Fibroblast of mammary gland (primary cell): Measurements from ENCODE around the gene PKP4.

Experiments used
- DNase-seq: peaks from one replicate; pipeline ENCODE4 v3.0.0-alpha.2; 2010; ENCODE audit warnings: low read depth
- H3K4me3 ChIP-seq: 2 replicates; pipeline ENCODE4 v1.5.1; 2011; ENCODE audit warnings: low read depth, mild to moderate bottlenecking, low read length, moderate library complexity; ENCODE audit not compliant: control insufficient read depth
- CTCF ChIP-seq: conservative IDR thresholded peaks from 2 replicates; pipeline ENCODE4 v1.5.1; 2011; ENCODE audit warnings: low read depth, low read length, inconsistent platforms; ENCODE audit not compliant: control insufficient read depth, insufficient read depth

The PKP4 gene

GRCh38 chr2:158456309-158457066 lies at the start of gene PKP4, which contains the start of gene CCDC148:
Gene PKP4 (plus strand): TSS chr2:158456952. CDS start chr2:158533185, 76,233 bp downstream.
Gene CCDC148 (minus strand): TSS chr2:158456753. CDS start chr2:158456439, 314 bp downstream.
- peak within 1 kb of the TSS; percentile 81 for H3K4me3 ChIP-seq
- peak; percentile 84 for DNase-seq
- TF ChIP-seq CTCF = peak; percentile 10

GRCh38 chr2:158407031-158407430 lies 49.7 kb upstream of the PKP4 start:
- no peak overlapping the region for H3K4me3 ChIP-seq
- no peak for TF ChIP-seq CTCF
- no peak for DNase-seq

GRCh38 chr2:158410132-158410531 lies 46.6 kb upstream of the PKP4 start:
- no peak for TF ChIP-seq CTCF
- H3K4me3 ChIP-seq = no peak overlapping the region
- DNase-seq = no peak

- H3K4me3 ChIP-seq = no peak overlapping the region
- DNase-seq = no peak
- no peak for TF ChIP-seq CTCF
These were observed 45.0 kb upstream of the PKP4 start for GRCh38 chr2:158411748-158412147.

- no peak for TF ChIP-seq CTCF
- no peak for DNase-seq
- no peak overlapping the region for H3K4me3 ChIP-seq
These were observed 44.5 kb upstream of the PKP4 start for GRCh38 chr2:158412206-158412605.

GRCh38 chr2:158413581-158413980 lies 43.2 kb upstream of the PKP4 start:
- no peak for DNase-seq
- TF ChIP-seq CTCF = no peak
- H3K4me3 ChIP-seq = no peak overlapping the region
